ENCODE data around the gene CIDEB.

CIDEB gene

GRCh38 chr14:24269368-24269767 lies 38.4 kb downstream of the CIDEB start:
- DNase-seq = no peak

DNA sequence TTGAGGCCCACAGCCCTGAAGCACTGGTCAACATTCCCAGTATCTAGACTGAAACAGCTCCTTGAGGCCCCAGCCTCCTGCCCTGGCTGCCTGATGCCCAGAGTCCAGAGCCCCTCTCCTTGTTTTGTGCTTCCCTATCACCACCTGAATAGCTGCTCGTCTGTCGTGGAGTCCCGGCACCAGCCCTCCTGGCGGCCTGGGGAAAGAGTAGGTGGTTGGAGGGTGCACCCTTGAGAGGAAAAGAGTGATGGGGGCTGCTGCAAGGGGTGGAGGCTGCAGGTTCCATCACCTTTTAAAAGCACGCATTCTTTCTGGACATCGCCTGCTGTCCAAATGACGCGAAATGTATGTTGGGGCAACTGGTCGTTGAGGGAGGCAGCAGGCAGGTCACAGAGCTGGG lies 39.6 kb downstream of the CIDEB start:
- no peak for DNase-seq

GRCh38 chr14:24267516-24267915 lies 40.3 kb downstream of the CIDEB start:
- no peak for DNase-seq

- DNase-seq = no peak
Measured at GRCh38 chr14:24266344-24267244, 41.2 kb downstream of the CIDEB start.

GRCh38 chr14:24264298-24264697 lies 43.5 kb downstream of the CIDEB start:
- DNase-seq = no peak

- DNase-seq = no peak
Measured at GRCh38 chr14:24263848-24264247, 43.9 kb downstream of the CIDEB start.

DNA sequence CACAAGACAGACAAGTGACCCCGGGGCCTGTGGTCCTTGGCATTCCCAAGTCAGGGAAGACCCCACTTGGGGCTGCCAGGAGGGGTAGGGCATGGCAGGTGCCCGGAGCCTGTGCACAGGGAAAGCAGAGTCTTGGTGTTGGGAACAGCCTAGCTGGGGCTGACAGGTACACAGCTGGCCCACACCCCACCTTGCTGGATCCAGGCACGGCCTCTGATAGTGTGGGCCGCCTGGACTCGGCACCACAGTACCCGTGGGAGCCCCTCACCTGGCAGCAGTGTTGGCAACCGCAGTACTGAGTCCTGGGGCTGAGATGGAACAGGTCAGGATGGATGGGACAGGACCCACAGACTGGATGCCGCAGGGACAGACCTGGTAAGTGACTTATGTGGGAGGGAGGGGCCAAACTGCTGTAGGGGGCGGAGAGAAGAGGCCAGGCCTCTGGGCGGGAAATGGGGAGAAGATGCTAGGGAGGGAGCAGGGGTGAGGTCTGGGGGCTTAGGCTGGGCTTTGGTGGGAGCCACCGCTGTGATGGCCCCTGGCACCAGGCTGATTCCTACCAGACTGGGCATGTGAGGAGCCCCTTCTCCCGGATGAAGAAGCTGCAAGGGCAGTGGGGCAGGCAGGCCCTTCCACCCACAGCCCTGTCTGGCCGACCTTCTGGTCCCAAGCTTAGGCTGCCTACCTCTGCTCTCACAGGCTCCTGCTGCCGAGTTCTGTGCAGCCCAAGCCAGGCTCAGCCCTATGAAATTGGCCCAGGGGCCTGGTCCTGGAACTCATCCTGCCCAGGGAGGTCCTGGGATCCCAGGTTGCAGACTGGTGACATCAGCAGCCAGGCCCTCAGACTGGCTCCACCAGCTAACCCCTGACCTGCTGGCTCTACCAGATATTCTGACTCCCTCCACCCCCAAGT lies 44.7 kb downstream of the CIDEB start, which contains the start of gene TGM1:
Gene TGM1 (minus strand): TSS at position 357 of the 913 bp plus-strand sequence. CDS start 825 bp downstream, outside the sequence.
- DNase-seq = no peak

GRCh38 chr14:24261969-24262327 lies 45.8 kb downstream of the CIDEB start:
- no peak for DNase-seq

- DNase-seq = no peak
Measured at GRCh38 chr14:24261256-24261968, 46.4 kb downstream of the CIDEB start.

- DNase-seq = no peak
Measured at GRCh38 chr14:24260780-24261157, 47.0 kb downstream of the CIDEB start.

DNA sequence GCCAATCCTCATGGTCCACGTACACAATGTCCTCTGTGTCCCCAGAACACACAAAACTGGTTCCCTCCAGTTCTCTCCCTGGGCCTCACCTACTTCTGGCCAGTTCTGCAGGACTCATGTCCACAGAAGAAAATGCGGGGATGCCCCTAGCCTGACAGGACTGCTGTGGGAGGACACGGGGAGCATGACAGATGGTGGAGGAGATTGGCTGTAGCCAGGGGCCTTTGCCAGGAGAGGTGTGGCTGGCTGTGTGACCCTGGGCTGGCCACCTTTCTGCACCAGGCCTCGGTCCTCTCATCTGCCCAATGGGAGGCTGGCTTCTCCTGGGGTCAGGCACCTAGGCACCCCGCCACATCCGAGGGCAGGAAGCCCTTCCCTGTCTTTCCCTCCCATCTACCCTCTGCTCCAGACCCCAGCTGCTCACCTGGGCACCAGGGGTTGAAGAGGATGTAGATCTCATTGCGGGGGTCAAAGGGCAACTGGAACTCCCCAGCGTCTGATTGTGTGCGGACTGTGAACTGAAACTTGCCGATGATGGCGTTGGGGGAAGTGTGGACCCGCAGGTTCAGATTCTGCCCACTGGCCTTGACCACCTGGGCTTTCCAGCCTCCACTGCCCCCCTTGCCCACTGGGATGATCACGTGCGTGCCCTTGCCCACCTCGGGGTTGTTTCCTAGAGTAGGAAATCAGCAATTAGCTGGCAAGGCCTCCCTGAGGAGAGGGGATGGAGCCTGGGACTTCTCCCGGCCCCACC lies 47.6 kb downstream of the CIDEB start:
- DNase-seq = no peak

DNA sequence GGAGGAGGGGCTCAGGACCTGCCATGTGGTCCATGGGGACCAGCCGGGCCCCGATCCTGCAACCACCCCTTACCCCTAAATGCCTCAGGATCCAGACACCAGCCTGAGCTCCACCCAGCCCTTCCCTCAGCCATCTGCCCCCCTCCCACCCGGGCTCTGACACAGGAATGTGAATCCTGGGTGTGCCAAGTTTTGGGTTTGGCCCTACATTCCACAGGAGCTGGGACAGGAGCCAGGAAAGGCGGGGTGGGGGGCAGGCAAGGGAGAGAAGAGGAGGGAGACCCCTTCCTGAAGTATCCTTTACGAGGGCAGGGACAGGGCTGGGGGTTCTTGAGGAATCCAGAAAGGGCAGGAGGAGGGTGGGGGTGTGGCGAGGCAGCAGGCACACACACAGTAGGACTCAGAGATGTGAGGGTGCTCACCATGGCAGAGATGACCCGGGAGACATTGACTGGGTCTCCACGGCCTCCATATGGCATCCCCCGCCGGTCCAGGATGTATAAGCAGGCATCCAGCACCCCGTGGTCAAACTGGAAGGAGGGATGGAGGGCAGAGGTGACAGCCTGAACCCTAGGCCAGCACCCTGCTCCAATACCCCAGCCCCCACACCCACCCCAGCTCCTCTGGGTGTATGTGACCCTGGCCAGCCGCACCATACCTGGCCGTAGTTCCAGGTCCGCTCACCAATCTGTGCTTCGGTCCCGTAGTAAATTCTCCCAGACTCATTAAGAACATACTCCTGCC lies 48.3 kb downstream of the CIDEB start:
- no peak for DNase-seq

- no peak for DNase-seq
Measured at GRCh38 chr14:24258548-24259265, 49.1 kb downstream of the CIDEB start.

GRCh38 chr14:24258119-24258518 lies 49.7 kb downstream of the CIDEB start:
- DNase-seq = no peak

DNA sequence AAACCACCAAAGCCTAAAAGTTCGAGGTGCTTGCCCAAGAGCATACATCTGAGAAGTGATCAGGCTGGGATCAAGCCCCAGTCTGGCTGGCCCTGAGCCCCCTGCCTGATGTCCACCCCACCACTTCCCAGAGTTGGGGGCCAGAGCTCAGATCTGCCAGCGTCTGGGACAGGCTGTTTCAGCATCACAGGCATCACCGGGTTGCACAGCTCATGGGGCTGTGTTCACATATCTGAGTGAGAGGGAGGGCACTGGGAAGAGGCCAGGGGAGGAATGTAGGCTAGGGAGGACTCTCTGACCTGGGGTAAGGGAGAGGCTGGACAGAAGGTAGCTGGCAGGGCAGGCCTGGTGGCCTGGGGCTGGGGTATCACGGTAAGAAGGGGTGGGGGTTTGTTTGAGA lies 50.8 kb downstream of the CIDEB start:
- no peak for DNase-seq

GRCh38 chr14:24255931-24256711 lies 51.7 kb downstream of the CIDEB start:
- DNase-seq = no peak

DNA sequence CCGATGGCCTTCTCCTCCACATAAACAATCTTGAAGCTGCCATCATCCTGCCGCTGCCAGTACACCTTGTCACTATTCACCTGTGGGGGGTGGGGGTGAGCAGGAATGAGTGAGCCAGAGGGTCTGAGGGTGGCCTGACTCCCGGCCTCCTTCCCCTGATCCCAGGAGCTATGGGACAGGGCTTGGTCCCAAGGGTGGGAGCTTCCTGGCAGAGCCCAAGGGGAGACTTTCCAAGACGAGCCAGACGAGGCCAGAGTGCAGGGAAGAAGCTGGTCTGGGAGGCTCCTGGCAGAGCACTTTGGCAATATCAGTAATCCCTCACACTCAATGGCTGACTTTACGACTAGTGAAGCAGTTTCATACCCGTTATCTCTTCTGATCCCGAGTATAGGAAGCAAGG lies 52.3 kb downstream of the CIDEB start:
- DNase-seq = no peak
